G401.6 (cell line): ENCODE data around the gene NFASC.

Experiments
- FAIRE-seq: peaks from 2 replicates; lab custom pipeline; 2012; peaks lifted over from hg19 to GRCh38; lab: Jason Lieb, UNC

NFASC gene

GRCh38 chr1:204983881-204984280 is 113.2 kb downstream of the NFASC start:
- FAIRE-seq: no peak

DNA sequence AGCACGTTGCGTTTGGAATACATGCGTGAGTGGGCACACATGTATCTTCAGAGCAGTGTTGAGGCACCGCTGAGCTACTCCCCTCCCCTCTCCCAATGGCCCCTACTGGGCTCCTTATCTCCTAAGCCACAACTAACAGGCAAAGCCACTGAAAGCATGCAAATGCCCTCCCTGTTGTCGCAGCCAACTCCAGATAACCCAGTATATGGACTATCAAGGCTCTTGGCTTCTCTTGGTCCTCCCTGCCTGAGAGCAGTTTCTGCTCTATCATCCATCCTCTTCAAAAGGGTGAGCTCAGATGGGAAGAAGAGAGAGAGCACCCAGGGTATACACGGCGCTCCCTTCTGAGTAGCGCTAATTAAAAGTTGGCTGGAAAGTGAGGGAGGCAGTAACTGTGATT is 113.8 kb downstream of the NFASC start:
- no peak for FAIRE-seq

- no peak for FAIRE-seq
These were observed 115.5 kb downstream of the NFASC start for GRCh38 chr1:204986181-204986580.

GRCh38 chr1:204987689-204988088 is 117.0 kb downstream of the NFASC start:
- FAIRE-seq: no peak

GRCh38 chr1:204988196-204988595 is 117.5 kb downstream of the NFASC start:
- FAIRE-seq: no peak

GRCh38 chr1:204989266-204990058 is 118.8 kb downstream of the NFASC start:
- FAIRE-seq: no peak

GRCh38 chr1:204990059-204990664 is 119.5 kb downstream of the NFASC start:
- FAIRE-seq: no peak

- no peak for FAIRE-seq
These were observed 120.2 kb downstream of the NFASC start for GRCh38 chr1:204990721-204991341.

- no peak for FAIRE-seq
These were observed 120.7 kb downstream of the NFASC start for GRCh38 chr1:204991342-204991844.

GRCh38 chr1:204992201-204992997 is 121.7 kb downstream of the NFASC start:
- no peak for FAIRE-seq

- FAIRE-seq: no peak
These were observed 122.3 kb downstream of the NFASC start for GRCh38 chr1:204992998-204993314.

GRCh38 chr1:204994086-204994862 is 123.6 kb downstream of the NFASC start:
- no peak for FAIRE-seq

DNA sequence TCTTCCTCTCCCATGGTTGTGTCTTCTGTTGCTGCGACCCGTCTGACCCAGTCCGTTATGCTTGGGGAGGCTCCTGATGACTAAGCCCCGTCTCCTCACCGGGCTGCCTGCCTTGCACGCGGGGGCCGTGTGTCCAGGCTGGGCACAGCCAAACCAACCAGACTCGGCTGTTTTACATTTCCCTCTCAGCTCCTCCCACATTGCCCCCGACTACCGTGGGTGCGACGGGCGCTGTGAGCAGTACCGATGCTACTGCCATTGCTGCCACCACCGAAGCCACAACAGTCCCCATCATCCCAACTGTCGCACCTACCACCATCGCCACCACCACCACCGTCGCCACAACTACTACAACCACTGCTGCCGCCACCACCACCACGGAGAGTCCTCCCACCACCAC is 126.3 kb downstream of the NFASC start:
- no peak for FAIRE-seq

GRCh38 chr1:204997591-204998355 is 127.1 kb downstream of the NFASC start:
- no peak for FAIRE-seq

GRCh38 chr1:205001162-205001561 is 130.5 kb downstream of the NFASC start:
- no peak for FAIRE-seq

GRCh38 chr1:205002705-205003104 is 132.0 kb downstream of the NFASC start:
- no peak for FAIRE-seq

DNA sequence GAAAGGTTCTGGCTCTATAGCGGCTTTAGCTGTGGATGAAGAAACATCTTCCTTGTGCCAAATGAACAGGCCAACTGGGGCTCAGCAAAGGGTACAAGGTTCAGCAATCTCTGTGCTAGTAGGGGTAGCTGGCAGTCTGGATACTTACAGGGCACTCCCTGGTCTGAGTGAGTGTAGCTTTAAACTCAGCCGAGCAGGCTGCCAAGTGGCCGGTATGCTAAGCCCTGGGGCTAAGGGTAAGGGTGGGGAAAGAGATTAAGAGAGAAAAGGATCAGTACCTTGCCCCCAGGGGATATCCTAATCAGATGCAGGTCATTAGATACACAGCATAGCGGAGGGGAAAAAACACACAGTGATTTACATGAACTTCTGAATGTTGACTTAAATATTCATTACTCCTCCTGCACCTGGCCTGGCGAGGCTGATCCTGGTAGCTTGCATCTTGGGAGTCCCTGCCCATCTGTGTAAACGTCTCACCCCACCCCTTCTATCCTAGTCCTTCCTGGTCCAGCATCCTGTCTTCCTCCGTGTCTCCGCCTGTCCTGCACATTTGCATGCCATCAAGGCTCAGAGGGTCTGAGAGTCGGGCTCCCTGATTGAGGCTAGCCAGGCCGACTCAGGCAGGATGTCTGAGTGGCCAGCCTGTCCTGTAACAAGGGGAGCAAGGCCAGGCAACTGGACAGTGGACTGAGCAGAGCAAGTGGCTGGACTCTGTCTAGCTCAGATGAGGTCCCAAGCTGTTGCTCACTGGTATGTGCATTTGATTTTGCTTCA is 132.9 kb downstream of the NFASC start:
- no peak for FAIRE-seq

GRCh38 chr1:205004351-205004750 is 133.7 kb downstream of the NFASC start:
- no peak for FAIRE-seq

- no peak for FAIRE-seq
These were observed 138.2 kb downstream of the NFASC start for GRCh38 chr1:205008896-205009295.

GRCh38 chr1:205009670-205010069 is 139.0 kb downstream of the NFASC start:
- FAIRE-seq: no peak
